BE2C (cell line): ENCODE data around the gene HOATZ. TPM values are rescaled to one million over a fixed set of nuclear protein-coding genes. Genes with fewer than 3 reads are reported as not detected.

ENCODE experiments used
- DNase-seq: peaks from one replicate; pipeline ENCODE4 v3.0.0-alpha.2; 2020
- H3K27me3 ChIP-seq: fragments of 250-450 bp; sonication (Bioruptor Pico); 2 replicates; pipeline ENCODE4 v1.5.1; 2020; ENCODE audit warnings: mild to moderate bottlenecking
- H3K36me3 ChIP-seq: fragments of 250-450 bp; sonication (Bioruptor Pico); 2 replicates; pipeline ENCODE4 v1.5.1; 2020; ENCODE audit warnings: mild to moderate bottlenecking
- H3K4me1 ChIP-seq: fragments of 250-450 bp; sonication (Bioruptor Pico); 2 replicates; pipeline ENCODE4 v1.5.1; 2020
- H3K4me3 ChIP-seq: 2 replicates; pipeline ENCODE4 v1.5.1; 2011; ENCODE audit warnings: low read depth, low read length
- H3K9me3 ChIP-seq: fragments of 250-450 bp; sonication (Bioruptor Pico); 2 replicates; pipeline ENCODE4 v1.5.1; 2020
- CTCF ChIP-seq: IDR thresholded peaks from 2 replicates; pipeline ENCODE4 v1.5.1; 2012; ENCODE audit warnings: mild to moderate bottlenecking, low read depth, low read length
- polyA plus RNA-seq: library from polyadenylated mRNA; unstranded; fragments of >200 nt; gene quantifications from one replicate; pipeline ENCODE4 v1.2.1, GENCODE V29; 2012; ENCODE audit warnings: low read depth, missing spikeins; ENCODE audit not compliant: insufficient read length, insufficient read depth

HOATZ gene
- polyA plus RNA-seq = not detected

DNA sequence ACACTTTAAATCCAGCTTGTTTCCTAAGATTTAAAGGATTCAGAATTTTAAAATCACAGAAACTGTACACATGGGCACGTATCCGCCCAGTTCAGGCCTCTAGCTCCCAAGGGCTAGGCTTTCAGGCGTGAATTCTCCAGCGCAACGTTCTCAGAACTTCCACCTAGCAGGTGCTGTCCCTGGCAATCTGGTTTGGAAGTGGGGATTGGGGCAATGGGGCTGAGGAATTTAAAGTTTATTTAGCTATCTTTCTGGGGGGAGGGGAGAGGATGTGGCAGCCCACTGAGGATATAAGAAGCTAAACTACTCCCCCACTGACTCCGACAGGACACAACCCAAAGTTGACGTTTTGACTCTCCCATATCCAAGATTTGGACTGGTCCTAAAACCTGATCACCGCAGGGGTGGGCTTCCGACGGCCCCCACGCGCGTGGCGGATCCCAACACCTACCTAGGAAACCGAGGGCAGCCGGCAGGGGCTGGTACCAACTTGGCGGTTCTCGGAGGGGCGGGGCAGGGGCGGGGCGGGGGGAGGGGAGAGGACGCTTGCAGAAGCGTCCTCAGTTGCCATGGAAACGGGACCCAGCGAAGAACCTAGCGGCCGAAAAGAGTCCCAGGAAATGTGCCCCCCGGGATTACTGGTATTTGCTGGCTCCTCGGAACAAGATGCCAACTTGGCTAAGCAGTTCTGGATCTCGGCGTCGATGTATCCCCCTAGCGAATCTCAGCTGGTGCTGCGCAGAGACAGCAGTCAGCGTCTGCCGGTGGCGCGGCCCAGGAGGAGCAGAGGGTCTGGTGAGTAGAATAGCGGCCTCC lies at the start of gene HOATZ:
Gene HOATZ (plus strand): TSS at position 563 of the 816 bp plus-strand sequence. CDS start 7 bp downstream, at position 570.
- H3K4me1 ChIP-seq = no peaks in the 10 kb centered on the region
- peak within 1 kb of the TSS; percentile 27; the same call in 1 of the 2 replicates for H3K4me3 ChIP-seq
- H3K9me3 ChIP-seq = no peaks in the 10 kb centered on the region; the same call in 1 of the 2 replicates
- peak; percentile 25 for TF ChIP-seq CTCF
- DNase-seq = peak; percentile 42
- H3K27me3 ChIP-seq = peaks cover 38% of the 10 kb centered on the region
- no peaks in the 10 kb centered on the region for H3K36me3 ChIP-seq

- TF ChIP-seq CTCF = no peak
- H3K36me3 ChIP-seq = no peaks in the 10 kb centered on the region
- no peak for DNase-seq
- no peaks in the 10 kb centered on the region for H3K9me3 ChIP-seq
- H3K4me1 ChIP-seq = no peaks in the 10 kb centered on the region
- no peak overlapping the region for H3K4me3 ChIP-seq
- no peaks in the 10 kb centered on the region; the same call in 1 of the 2 replicates for H3K27me3 ChIP-seq
Observed at GRCh38 chr11:111465400-111465799, 49.2 kb upstream of the HOATZ start.

DNA sequence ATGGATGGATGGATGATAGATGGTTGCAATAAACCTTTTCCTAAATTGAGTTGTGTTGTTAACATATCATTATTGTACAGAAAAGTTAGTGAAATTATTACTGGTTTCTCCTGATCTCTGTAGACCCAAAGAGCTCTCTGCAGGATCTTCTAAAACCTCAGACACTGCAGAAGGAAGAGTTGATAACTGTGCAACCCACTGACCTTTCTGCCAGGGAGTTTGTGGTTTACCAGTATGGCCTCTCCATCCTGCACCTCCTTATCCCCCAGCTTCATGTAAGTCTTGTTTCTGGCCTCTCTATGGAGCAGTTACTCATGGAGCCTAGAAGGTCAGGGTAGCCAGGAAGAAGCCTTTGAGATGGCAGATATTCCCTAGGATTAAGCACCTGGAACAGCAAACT lies 48.0 kb upstream of the HOATZ start:
- TF ChIP-seq CTCF = no peak
- no peak for DNase-seq
- Histone ChIP-seq H3K9me3 (no peaks in the 10 kb centered on the region), H3K27me3 (no peaks in the 10 kb centered on the region; the same call in 1 of the 2 replicates), H3K36me3 (no peaks in the 10 kb centered on the region), H3K4me3 (no peak overlapping the region), H3K4me1 (no peaks in the 10 kb centered on the region)

GRCh38 chr11:111469200-111469599 lies 45.4 kb upstream of the HOATZ start:
- DNase-seq = no peak
- Histone ChIP-seq H3K4me1 (no peaks in the 10 kb centered on the region), H3K36me3 (no peaks in the 10 kb centered on the region), H3K9me3 (no peaks in the 10 kb centered on the region), H3K27me3 (no peaks in the 10 kb centered on the region; the same call in 1 of the 2 replicates), H3K4me3 (no peak overlapping the region)
- no peak for TF ChIP-seq CTCF

DNA sequence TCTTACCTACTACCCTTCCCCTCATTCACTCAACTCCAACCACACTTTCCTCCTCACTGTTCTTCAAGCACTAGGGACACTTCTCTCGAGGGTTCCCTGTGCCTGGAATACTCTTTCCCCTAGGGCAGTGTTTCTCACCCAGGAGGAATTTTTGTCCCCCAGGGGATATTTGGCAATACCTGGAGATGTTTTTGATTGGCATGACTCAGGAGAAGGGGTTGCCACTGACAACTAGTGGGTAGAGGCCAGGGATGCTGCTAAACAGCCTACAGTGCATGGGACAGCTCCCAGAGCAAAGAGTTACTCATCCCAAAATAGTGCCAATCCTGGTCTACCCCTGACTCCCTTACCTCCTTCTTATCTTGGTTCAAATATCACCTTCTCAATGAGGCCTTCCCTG lies 42.4 kb upstream of the HOATZ start:
- no peaks in the 10 kb centered on the region for H3K9me3 ChIP-seq
- H3K27me3 ChIP-seq = no peaks in the 10 kb centered on the region; the same call in 1 of the 2 replicates
- TF ChIP-seq CTCF = no peak
- no peaks in the 10 kb centered on the region for H3K36me3 ChIP-seq
- no peak for DNase-seq
- H3K4me1 ChIP-seq = no peaks in the 10 kb centered on the region
- H3K4me3 ChIP-seq = no peak overlapping the region

DNA sequence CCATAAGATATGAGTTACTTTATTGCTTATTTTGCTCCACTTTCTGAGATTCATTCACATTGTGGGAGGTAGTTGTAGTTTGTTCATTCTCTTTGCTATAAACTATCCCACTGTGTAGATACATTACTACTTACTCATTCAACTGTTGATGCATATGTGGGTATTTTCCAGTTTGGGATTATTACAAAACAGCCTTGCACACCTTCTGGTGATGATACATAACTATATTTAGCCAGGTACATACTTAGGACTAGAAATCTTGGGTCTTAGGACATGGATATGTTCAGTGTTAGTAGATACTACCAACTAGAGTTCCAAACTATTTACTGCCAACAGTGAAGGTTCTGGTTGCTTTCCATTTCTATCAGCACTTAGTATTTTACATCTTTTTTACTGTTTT lies 40.1 kb upstream of the HOATZ start:
- H3K36me3 ChIP-seq = no peaks in the 10 kb centered on the region
- peaks cover 4% of the 10 kb centered on the region for H3K27me3 ChIP-seq
- no peaks in the 10 kb centered on the region for H3K9me3 ChIP-seq
- H3K4me1 ChIP-seq = no peaks in the 10 kb centered on the region
- H3K4me3 ChIP-seq = no peak overlapping the region
- DNase-seq = no peak
- no peak for TF ChIP-seq CTCF
